ENCODE results near the gene MAP3K13.

Gene MAP3K13

GRCh38 chr3:185527364-185527763 lies 164.4 kb downstream of the MAP3K13 start:
- ChIA-PET CTCF (interaction anchor here (0.6 kb wide), 1 partner anchor 232 kb away, joined by 3 read pairs; no protein-coding TSS in a partner anchor), POLR2A (ENCODE audit: low non-redundant PET) (no interaction called here)
- TF ChIP-seq CTCF (conservative IDR thresholded peaks at IDR 0.05; ENCODE audit: low read depth) = no peak
- no peak for DNase-seq (ENCODE audit: low spot score)
- H3K27ac ChIP-seq = no peak overlapping the region

- ChIA-PET CTCF (interaction anchor here (0.6 kb wide), 1 partner anchor 30 kb away, joined by 3 read pairs; the partner anchor contains the start of gene TMEM41A), POLR2A (ENCODE audit: low non-redundant PET) (no interaction called here)
- no peak overlapping the region for H3K27ac ChIP-seq
- no peak for TF ChIP-seq CTCF (conservative IDR thresholded peaks at IDR 0.05; ENCODE audit: low read depth)
- DNase-seq (ENCODE audit: low spot score) = no peak
Measured at GRCh38 chr3:185528532-185528931, 165.6 kb downstream of the MAP3K13 start.

- no peak for TF ChIP-seq CTCF (conservative IDR thresholded peaks at IDR 0.05; ENCODE audit: low read depth)
- POLR2A ChIA-PET (ENCODE audit: low non-redundant PET) = no interaction called here
- DNase-seq (ENCODE audit: low spot score) = no peak
- no peak overlapping the region for H3K27ac ChIP-seq
- CTCF ChIA-PET = no interaction called here
Measured at GRCh38 chr3:185530856-185531255, 167.9 kb downstream of the MAP3K13 start.

- no peak overlapping the region for H3K27ac ChIP-seq
- DNase-seq (ENCODE audit: low spot score) = no peak
- no peak for TF ChIP-seq CTCF (conservative IDR thresholded peaks at IDR 0.05; ENCODE audit: low read depth)
- ChIA-PET POLR2A (ENCODE audit: low non-redundant PET) (no interaction called here), CTCF (interaction anchor here (0.6 kb wide), 2 partner anchors 54 to 600 kb away, joined by 5 to 6 read pairs; no protein-coding TSS in a partner anchor)
Measured at GRCh38 chr3:185532901-185533300, 170.0 kb downstream of the MAP3K13 start.

GRCh38 chr3:185534511-185534910 lies 171.6 kb downstream of the MAP3K13 start:
- DNase-seq (ENCODE audit: low spot score) = no peak
- CTCF ChIA-PET = interaction anchor here (0.7 kb wide), 1 partner anchor 10 kb away, joined by 3 read pairs; no protein-coding TSS in a partner anchor
- POLR2A ChIA-PET (ENCODE audit: low non-redundant PET) = no interaction called here

GRCh38 chr3:185537369-185537970 lies 174.5 kb downstream of the MAP3K13 start:
- DNase-seq (ENCODE audit: low spot score) = peak; percentile 90
- peak overlapping the region; percentile 83 for H3K27ac ChIP-seq
- ChIA-PET CTCF (interaction anchor here (0.6 kb wide), 1 partner anchor 21 kb away, joined by 3 read pairs; no protein-coding TSS in a partner anchor), POLR2A (ENCODE audit: low non-redundant PET) (no interaction called here)
- TF ChIP-seq CTCF (conservative IDR thresholded peaks at IDR 0.05; ENCODE audit: low read depth) = no peak

More at GRCh38 chr3:185534511-185534910, 171.6 kb downstream of the MAP3K13 start:
- no peak overlapping the region for H3K27ac ChIP-seq
- no peak for TF ChIP-seq CTCF (conservative IDR thresholded peaks at IDR 0.05; ENCODE audit: low read depth)

All from RWPE1 (cell line).